HepG2 (cell line): ENCODE results near the gene TRPC1. TPM values are rescaled to one million over a fixed set of nuclear protein-coding genes. Genes with fewer than 3 reads are reported as not detected.

Experiments used
- ARNT2 ChIP-seq: sonication (generic); formaldehyde crosslinking; IDR thresholded peaks from 2 replicates; pipeline ENCODE4 v1.8.0; 2022; ENCODE audit warnings: mild to moderate bottlenecking, low read depth, missing genetic modification reagents, moderate library complexity
- FOXA3 ChIP-seq: IDR thresholded peaks from 2 replicates; pipeline ENCODE4 v1.6.1; 2016; ENCODE audit warnings: missing genetic modification reagents, missing compliant biosample characterization
- HES4 ChIP-seq: sonication (generic); formaldehyde crosslinking; IDR thresholded peaks from 2 replicates; pipeline ENCODE4 v1.9.0; 2021; ENCODE audit warnings: mild to moderate bottlenecking, missing genetic modification reagents, borderline replicate concordance
- SNRNP70 ChIP-seq: fragments of 200-400 bp; formaldehyde crosslinking; IDR thresholded peaks from 2 replicates; pipeline ENCODE4 v1.6.1; 2017; ENCODE audit warnings: mild to moderate bottlenecking, low read depth, low read length, moderate library complexity
- ZBTB42 ChIP-seq: sonication (generic); formaldehyde crosslinking; IDR thresholded peaks from 2 replicates; pipeline ENCODE4 v1.5.0; 2020; ENCODE audit warnings: mild to moderate bottlenecking, missing genetic modification reagents
- ZMYM3 ChIP-seq: sonication (generic); formaldehyde crosslinking; IDR thresholded peaks from 2 replicates; pipeline ENCODE4 v1.5.1; 2020; ENCODE audit warnings: mild to moderate bottlenecking, missing genetic modification reagents
- ZMYM4 ChIP-seq: sonication (generic); formaldehyde crosslinking; IDR thresholded peaks from 2 replicates; pipeline ENCODE4 v1.8.1; 2023; ENCODE audit warnings: mild to moderate bottlenecking, missing genetic modification reagents
- ZNF124 ChIP-seq: sonication (generic); formaldehyde crosslinking; IDR thresholded peaks from 2 replicates; pipeline ENCODE4 v1.4.0; 2020; ENCODE audit warnings: missing genetic modification reagents
- polyA plus RNA-seq, 8 experiments: library from polyadenylated mRNA; depleted of rRNA in 3 of 8; stranded (reverse) in 7 of 8; unstranded in 1 of 8; fragments of >200 nt; fragmentation: Illumina TruSeq in 4 of 8; extraction: Trizol in 4 of 8; gene quantifications; 2 replicates each; pipeline versions ENCODE4 v1.2.1 to v1.2.3, GENCODE V29; 2011 to 2016; ENCODE audit warnings: low read depth in 4 of 8, missing spikeins in 1 of 8, mixed read lengths in 1 of 8; ENCODE audit not compliant: insufficient read depth in 1 of 8
- total RNA-seq, 5 experiments: library from RNA; depleted of rRNA; stranded (reverse); fragments of >200 nt; fragmentation: Illumina TruSeq; extraction: Trizol; gene quantifications; 2 replicates each; pipeline ENCODE4 v1.2.3, GENCODE V29; 2016; ENCODE audit warnings: low read depth in 1 of 5
- TF ChIP-seq, protein P1 (sequence below): sonication (generic); formaldehyde crosslinking; IDR thresholded peaks from 2 replicates; pipeline ENCODE4 v1.5.1; 2020; ENCODE audit warnings: mild to moderate bottlenecking, missing genetic modification reagents, moderate library complexity
- TF ChIP-seq, protein P2 (sequence below): sonication (generic); formaldehyde crosslinking; IDR thresholded peaks from 2 replicates; pipeline ENCODE4 v1.8.1; 2023; ENCODE audit warnings: mild to moderate bottlenecking, moderate library complexity, missing genetic modification reagents
- TF ChIP-seq, protein P3 (sequence below): sonication (generic); formaldehyde crosslinking; IDR thresholded peaks from 2 replicates; pipeline ENCODE4 v1.5.0; 2020; ENCODE audit warnings: mild to moderate bottlenecking, missing genetic modification reagents
- TF ChIP-seq, protein P4 (sequence below): IDR thresholded peaks from 2 replicates; pipeline ENCODE4 v1.4.0; 2020; ENCODE audit warnings: mild to moderate bottlenecking, missing genetic modification reagents
- TF ChIP-seq, protein P5 (sequence below): sonication (generic); formaldehyde crosslinking; IDR thresholded peaks from 2 replicates; pipeline ENCODE4 v1.8.1; 2022; ENCODE audit warnings: mild to moderate bottlenecking, missing genetic modification reagents

Gene TRPC1
- total and polyA plus RNA-seq, 2 of the 13 experiments (the other 11 are each of a cell fraction or from before 2014, with no cell fraction given): 10.8 to 13.1 TPM

DNA sequence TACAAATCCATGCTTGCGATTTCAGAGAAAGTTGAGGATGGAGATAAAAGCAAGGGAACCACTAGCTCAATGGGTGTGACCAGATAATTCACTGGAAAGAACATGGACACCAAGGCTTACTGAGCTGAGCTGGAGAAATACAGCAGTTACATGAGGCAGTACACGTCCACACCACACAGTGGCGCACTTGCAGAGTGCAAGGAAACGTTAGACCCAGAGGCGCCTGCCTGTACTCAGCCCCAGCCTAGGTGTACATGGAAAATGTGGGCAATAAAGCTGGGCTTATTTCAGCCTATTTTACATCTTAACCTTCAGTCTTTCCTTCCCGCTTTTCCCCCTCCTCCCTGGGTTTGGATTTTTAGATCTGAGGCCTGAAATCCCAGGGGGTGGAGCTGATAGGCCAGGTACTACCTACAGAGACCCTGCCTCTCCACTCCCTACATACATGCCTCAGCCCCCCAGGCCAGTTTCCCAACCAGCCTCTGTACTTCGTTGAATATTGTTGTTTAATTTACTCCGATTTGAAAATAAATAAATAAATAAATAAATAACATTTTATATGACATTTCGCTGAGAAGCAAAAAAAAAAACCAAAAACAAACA lies 105.0 kb downstream of the TRPC1 start (continued):
- TF ChIP-seq, protein P1, sequence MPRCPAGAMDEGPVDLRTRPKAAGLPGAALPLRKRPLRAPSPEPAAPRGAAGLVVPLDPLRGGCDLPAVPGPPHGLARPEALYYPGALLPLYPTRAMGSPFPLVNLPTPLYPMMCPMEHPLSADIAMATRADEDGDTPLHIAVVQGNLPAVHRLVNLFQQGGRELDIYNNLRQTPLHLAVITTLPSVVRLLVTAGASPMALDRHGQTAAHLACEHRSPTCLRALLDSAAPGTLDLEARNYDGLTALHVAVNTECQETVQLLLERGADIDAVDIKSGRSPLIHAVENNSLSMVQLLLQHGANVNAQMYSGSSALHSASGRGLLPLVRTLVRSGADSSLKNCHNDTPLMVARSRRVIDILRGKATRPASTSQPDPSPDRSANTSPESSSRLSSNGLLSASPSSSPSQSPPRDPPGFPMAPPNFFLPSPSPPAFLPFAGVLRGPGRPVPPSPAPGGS (CRISPR knock-in tag): no peak
- TF ChIP-seq, protein P2, sequence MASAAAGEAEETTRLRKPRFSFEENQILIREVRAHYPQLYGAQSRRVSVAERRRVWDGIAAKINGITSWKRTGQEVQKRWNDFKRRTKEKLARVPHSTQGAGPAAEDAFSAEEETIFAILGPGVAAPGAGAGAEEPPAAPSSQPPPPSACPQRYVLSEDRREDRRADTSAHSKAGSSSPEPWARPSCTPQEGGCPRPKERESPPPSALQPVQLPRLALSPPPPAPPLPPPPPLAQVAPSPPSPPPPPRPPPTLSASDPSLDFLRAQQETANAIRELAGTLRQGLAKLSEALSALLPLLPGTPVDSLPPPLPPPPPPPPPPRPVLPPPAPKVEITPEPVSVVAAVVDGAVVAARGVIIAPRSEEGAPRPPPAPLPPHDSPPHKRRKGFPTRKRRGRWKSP (CRISPR knock-in tag): no peak
- TF ChIP-seq, protein P3, sequence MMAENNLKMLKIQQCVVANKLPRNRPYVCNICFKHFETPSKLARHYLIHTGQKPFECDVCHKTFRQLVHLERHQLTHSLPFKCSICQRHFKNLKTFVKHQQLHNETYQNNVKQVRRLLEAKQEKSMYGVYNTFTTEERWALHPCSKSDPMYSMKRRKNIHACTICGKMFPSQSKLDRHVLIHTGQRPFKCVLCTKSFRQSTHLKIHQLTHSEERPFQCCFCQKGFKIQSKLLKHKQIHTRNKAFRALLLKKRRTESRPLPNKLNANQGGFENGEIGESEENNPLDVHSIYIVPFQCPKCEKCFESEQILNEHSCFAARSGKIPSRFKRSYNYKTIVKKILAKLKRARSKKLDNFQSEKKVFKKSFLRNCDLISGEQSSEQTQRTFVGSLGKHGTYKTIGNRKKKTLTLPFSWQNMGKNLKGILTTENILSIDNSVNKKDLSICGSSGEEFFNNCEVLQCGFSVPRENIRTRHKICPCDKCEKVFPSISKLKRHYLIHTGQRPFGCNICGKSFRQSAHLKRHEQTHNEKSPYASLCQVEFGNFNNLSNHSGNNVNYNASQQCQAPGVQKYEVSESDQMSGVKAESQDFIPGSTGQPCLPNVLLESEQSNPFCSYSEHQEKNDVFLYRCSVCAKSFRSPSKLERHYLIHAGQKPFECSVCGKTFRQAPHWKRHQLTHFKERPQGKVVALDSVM (CRISPR knock-in tag): no peak
- no peak for TF ChIP-seq ZMYM3 (CRISPR knock-in tag)
- no peak for TF ChIP-seq ZNF124 (CRISPR knock-in tag)
- no peak for TF ChIP-seq SNRNP70
- TF ChIP-seq FOXA3: peak; percentile 40; the same call in 1 of the 2 replicates
- TF ChIP-seq ZMYM4 (CRISPR knock-in tag): peak; percentile 62
- no peak for TF ChIP-seq ARNT2 (CRISPR knock-in tag)
- TF ChIP-seq ZBTB42 (CRISPR knock-in tag): no peak
- TF ChIP-seq, protein P4, sequence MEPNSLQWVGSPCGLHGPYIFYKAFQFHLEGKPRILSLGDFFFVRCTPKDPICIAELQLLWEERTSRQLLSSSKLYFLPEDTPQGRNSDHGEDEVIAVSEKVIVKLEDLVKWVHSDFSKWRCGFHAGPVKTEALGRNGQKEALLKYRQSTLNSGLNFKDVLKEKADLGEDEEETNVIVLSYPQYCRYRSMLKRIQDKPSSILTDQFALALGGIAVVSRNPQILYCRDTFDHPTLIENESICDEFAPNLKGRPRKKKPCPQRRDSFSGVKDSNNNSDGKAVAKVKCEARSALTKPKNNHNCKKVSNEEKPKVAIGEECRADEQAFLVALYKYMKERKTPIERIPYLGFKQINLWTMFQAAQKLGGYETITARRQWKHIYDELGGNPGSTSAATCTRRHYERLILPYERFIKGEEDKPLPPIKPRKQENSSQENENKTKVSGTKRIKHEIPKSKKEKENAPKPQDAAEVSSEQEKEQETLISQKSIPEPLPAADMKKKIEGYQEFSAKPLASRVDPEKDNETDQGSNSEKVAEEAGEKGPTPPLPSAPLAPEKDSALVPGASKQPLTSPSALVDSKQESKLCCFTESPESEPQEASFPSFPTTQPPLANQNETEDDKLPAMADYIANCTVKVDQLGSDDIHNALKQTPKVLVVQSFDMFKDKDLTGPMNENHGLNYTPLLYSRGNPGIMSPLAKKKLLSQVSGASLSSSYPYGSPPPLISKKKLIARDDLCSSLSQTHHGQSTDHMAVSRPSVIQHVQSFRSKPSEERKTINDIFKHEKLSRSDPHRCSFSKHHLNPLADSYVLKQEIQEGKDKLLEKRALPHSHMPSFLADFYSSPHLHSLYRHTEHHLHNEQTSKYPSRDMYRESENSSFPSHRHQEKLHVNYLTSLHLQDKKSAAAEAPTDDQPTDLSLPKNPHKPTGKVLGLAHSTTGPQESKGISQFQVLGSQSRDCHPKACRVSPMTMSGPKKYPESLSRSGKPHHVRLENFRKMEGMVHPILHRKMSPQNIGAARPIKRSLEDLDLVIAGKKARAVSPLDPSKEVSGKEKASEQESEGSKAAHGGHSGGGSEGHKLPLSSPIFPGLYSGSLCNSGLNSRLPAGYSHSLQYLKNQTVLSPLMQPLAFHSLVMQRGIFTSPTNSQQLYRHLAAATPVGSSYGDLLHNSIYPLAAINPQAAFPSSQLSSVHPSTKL (CRISPR knock-in tag): peak; percentile 56
- TF ChIP-seq, protein P5, sequence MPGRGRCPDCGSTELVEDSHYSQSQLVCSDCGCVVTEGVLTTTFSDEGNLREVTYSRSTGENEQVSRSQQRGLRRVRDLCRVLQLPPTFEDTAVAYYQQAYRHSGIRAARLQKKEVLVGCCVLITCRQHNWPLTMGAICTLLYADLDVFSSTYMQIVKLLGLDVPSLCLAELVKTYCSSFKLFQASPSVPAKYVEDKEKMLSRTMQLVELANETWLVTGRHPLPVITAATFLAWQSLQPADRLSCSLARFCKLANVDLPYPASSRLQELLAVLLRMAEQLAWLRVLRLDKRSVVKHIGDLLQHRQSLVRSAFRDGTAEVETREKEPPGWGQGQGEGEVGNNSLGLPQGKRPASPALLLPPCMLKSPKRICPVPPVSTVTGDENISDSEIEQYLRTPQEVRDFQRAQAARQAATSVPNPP: no peak
- no peak for TF ChIP-seq HES4 (CRISPR knock-in tag)
